ENCODE results near the gene CEP89.

DNA sequence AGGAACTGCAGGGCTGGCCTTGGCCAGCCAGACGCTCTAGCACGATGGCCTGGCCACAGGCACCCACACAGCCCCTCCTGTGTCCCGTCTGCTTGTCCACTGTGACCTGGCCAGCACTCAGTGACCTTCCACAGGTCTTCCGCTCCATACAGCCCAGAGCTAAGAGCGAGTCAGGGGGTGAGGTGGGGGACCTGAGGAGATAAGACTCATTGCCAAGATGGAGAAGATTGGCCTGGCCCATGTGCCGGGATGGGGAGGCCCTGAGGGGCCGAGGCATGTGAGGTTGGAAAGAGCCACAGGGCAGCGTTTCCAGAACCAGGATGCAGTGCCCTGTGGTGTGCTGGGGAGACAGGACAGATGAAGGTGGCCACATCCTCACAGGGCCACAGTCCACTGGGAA, 92.0 kb downstream of the CEP89 start:
- TF ChIP-seq, protein P1, sequence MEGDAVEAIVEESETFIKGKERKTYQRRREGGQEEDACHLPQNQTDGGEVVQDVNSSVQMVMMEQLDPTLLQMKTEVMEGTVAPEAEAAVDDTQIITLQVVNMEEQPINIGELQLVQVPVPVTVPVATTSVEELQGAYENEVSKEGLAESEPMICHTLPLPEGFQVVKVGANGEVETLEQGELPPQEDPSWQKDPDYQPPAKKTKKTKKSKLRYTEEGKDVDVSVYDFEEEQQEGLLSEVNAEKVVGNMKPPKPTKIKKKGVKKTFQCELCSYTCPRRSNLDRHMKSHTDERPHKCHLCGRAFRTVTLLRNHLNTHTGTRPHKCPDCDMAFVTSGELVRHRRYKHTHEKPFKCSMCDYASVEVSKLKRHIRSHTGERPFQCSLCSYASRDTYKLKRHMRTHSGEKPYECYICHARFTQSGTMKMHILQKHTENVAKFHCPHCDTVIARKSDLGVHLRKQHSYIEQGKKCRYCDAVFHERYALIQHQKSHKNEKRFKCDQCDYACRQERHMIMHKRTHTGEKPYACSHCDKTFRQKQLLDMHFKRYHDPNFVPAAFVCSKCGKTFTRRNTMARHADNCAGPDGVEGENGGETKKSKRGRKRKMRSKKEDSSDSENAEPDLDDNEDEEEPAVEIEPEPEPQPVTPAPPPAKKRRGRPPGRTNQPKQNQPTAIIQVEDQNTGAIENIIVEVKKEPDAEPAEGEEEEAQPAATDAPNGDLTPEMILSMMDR (IDR thresholded peaks at IDR 0.05; ENCODE audit: low read length): no peak
- TF ChIP-seq EZH2 (IDR thresholded peaks at IDR 0.05; ENCODE audit: borderline replicate concordance, low read length): no peak
